ENCODE data around the gene DCAF4. TPM values are rescaled to one million over a fixed set of nuclear protein-coding genes. Genes with fewer than 3 reads are reported as not detected.

The DCAF4 gene
- total RNA-seq, 2 donors from 2014 or later = 8.3 to 11.3 TPM

DNA sequence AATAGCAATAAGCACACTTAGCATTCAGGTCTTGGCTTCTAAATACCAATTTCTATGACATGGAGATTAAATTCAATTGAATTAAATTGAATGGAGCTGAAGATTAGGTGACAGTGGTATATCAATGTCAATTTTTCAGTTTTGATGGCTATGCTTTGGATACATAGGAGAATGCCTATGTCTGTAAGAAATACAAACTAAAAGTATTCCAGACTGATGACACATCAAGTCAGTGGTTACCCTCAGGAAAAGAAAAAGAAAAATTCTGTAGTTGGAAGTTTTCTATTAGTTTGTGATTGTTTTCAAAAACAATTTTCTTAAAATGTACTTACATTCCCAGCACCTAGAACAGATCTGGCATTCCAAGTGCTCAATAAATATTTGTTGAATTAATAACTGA is 4.9 kb upstream of the DCAF4 start:
- intact Hi-C loops (cut with DNase I) = no loop called here
- no peak for DNase-seq
- Histone ChIP-seq H3K27ac (no peak overlapping the region), H3K4me1 (no peaks in the 10 kb centered on the region), H3K4me3 (no peak overlapping the region), H3K27me3 (no peaks in the 10 kb centered on the region), H3K9ac (ENCODE audit: low read depth in 2 of 2, low read length in 2 of 2) (no peak overlapping the region), H3K36me3 (no peaks in the 10 kb centered on the region), H3K9me3 (no peaks in the 10 kb centered on the region)
- TF ChIP-seq, protein P1, sequence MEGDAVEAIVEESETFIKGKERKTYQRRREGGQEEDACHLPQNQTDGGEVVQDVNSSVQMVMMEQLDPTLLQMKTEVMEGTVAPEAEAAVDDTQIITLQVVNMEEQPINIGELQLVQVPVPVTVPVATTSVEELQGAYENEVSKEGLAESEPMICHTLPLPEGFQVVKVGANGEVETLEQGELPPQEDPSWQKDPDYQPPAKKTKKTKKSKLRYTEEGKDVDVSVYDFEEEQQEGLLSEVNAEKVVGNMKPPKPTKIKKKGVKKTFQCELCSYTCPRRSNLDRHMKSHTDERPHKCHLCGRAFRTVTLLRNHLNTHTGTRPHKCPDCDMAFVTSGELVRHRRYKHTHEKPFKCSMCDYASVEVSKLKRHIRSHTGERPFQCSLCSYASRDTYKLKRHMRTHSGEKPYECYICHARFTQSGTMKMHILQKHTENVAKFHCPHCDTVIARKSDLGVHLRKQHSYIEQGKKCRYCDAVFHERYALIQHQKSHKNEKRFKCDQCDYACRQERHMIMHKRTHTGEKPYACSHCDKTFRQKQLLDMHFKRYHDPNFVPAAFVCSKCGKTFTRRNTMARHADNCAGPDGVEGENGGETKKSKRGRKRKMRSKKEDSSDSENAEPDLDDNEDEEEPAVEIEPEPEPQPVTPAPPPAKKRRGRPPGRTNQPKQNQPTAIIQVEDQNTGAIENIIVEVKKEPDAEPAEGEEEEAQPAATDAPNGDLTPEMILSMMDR (IDR thresholded peaks at IDR 0.05) = no peak

DNA sequence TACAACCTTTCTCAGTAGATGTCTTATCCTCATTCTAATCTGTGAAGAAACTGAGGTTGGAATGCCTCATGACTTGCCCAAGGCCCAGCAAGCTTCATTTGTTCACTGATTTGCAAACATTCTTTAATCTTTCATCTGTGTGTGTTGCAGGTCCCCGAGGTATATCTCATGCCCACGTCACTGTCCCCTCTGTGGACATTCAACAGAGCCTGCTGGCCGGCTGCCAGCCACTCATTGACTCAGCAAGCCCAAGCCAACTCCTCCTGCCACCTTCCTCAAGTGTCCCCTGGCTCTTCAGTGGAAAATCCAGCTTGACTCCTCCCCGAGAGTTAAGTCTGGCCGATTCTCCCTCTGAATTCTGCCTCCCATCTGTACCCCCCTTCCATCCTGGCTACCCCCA is 1.9 kb upstream of the DCAF4 start:
- TF ChIP-seq, protein P1 (IDR thresholded peaks at IDR 0.05) = no peak
- no peaks in the 10 kb centered on the region for H3K4me1 ChIP-seq
- no peaks in the 10 kb centered on the region for H3K9me3 ChIP-seq
- no peak overlapping the region for H3K4me3 ChIP-seq
- no peaks in the 10 kb centered on the region for H3K36me3 ChIP-seq
- intact Hi-C loops (cut with DNase I) = no loop called here
- H3K27me3 ChIP-seq = no peaks in the 10 kb centered on the region
- DNase-seq = no peak
- H3K9ac ChIP-seq (ENCODE audit: low read depth in 2 of 2, low read length in 2 of 2) = no peak overlapping the region
- H3K27ac ChIP-seq = no peak overlapping the region

DNA sequence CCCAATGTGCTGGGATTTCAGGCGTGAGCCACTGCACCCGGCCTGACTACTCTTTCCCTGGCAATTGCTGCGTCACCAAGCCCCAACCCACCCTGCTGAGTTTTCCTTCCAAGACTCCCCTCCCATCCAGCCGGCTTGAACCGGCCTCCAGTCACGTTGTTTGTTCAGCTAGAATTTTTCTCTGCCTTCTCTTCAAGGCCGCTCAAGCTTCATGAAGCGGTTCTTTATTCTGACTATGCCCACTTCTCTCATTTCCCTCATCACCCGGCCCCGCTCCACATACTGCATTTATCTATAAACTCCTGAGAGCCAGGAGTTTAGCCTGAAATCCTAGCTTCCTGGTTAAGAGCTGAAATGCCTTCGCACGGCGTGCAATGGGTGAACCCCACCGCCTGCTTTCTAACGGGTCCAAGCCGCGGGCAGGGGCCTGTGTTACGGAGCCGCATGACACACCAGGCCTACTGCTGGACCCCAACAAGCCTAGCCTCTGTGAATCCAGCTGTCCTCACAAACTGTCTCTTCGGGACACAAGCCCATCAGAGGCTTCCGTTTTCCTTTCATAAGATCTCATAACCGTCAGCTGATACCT is 999 bp upstream of the DCAF4 start:
- no peak overlapping the region for H3K27ac ChIP-seq
- TF ChIP-seq, protein P1 (IDR thresholded peaks at IDR 0.05) = no peak
- H3K36me3 ChIP-seq = no peaks in the 10 kb centered on the region
- DNase-seq = peak; percentile 27
- no peaks in the 10 kb centered on the region for H3K27me3 ChIP-seq
- H3K4me3 ChIP-seq = no peak overlapping the region
- peak overlapping the region in 1 of 2 donors; percentile 93 for H3K9ac ChIP-seq (ENCODE audit: low read depth in 2 of 2, low read length in 2 of 2)
- intact Hi-C loops (cut with DNase I) = no loop called here
- H3K4me1 ChIP-seq = no peaks in the 10 kb centered on the region
- no peaks in the 10 kb centered on the region for H3K9me3 ChIP-seq

DNA sequence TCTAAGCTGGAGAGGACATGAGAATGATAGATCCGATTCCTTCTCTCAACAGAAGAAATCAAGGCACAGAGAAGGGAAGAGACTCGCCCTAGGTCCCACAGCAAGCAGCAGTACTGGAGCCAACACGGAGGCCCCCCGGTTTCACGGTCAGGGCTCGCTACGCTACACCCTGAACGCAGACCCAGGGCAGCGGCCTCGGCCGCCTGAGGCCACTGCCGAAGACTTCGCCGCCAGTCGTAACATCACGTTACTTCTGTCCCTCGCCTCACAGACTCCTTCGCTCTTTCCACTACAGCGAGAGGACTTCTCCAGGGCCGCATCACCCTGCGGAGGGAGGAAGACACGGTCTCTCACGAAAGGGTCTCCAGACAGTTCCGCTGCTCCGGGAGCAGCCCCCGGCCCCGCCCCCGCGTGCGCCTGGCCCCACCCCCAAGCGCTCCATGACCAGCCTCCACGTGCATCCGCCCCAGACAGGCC is 411 bp upstream of the DCAF4 start:
- Histone ChIP-seq H3K27ac (no peak overlapping the region), H3K36me3 (no peaks in the 10 kb centered on the region), H3K4me1 (no peaks in the 10 kb centered on the region), H3K9me3 (no peaks in the 10 kb centered on the region), H3K27me3 (no peaks in the 10 kb centered on the region), H3K9ac (ENCODE audit: low read depth in 2 of 2, low read length in 2 of 2) (peak overlapping the region in 1 of 2 donors; percentile 93), H3K4me3 (peak overlapping the region; percentile 71)
- intact Hi-C loops (cut with DNase I) = no loop called here
- TF ChIP-seq, protein P1 (IDR thresholded peaks at IDR 0.05) = no peak
- no peak for DNase-seq

DNA sequence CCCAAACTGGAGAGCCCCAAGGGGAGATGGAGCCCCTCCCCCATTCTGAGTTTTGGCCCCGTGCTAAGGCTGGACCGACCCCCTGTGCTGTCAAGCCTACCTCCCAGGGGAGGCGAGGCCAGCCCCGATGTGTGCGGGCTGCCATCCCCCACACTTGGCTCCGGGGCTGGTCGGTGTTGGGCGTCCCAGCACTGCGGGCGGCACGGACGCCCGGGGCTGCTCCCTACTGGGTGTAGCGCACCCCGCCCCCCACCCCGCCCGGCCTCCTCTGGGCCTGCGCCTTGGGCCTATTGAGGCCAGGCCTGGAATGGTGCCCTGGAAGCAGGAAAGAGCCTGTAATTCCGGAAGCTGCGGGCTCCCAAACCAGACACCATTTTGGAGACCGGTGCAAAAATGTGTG is 2.6 kb downstream of the DCAF4 start:
- H3K27ac ChIP-seq = no peak overlapping the region

More for the DNA sequence above, 2.6 kb downstream of the DCAF4 start:
- TF ChIP-seq, protein P1 (IDR thresholded peaks at IDR 0.05) = no peak
- Histone ChIP-seq H3K9me3 (no peaks in the 10 kb centered on the region), H3K36me3 (no peaks in the 10 kb centered on the region), H3K27me3 (no peaks in the 10 kb centered on the region), H3K4me3 (no peak overlapping the region), H3K9ac (ENCODE audit: low read depth in 2 of 2, low read length in 2 of 2) (no peak overlapping the region), H3K4me1 (no peaks in the 10 kb centered on the region)
- intact Hi-C loops (cut with DNase I) = no loop called here
- DNase-seq = no peak

Measured in colonic mucosa (tissue), 4 donors.